Activated naive CD8-positive, alpha-beta T cell treated with anti-CD3 and anti-CD28 coated beads, Interleukin-2, amount 50 U/mL, for 16 hours (primary cell): ENCODE results near the gene RAD21L1.

ENCODE experiments used
- DNase-seq: peaks from one replicate; pipeline ENCODE4 v3.0.0-alpha.2; 2020; ENCODE audit warnings: low read depth, low spot score

RAD21L1 gene

GRCh38 chr20:1272368-1273100 lies 46.7 kb downstream of the RAD21L1 start:
- DNase-seq = no peak

- no peak for DNase-seq
Observed at GRCh38 chr20:1273366-1273765, 47.5 kb downstream of the RAD21L1 start.

GRCh38 chr20:1274485-1275311 lies 48.9 kb downstream of the RAD21L1 start:
- DNase-seq = no peak

DNA sequence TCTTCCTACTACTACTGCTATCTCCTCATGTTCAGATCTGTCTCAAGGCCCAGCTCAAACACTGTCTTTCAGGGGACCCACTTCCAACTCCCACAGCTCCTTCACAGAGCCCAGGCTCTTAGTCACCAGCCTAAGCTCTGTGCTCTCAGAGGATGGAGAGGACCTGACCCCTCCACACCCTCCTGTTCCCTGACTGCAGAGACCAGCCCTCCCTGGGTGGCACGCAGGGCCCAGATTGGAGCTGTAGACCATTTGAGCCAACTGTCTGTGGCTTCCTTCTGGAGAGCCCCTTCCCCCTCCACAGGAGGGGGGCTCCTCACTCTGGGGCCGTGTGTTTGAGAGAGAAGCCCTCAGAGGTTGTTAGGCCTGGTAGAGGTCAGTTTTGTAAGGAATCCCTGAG lies 50.1 kb downstream of the RAD21L1 start:
- DNase-seq = no peak

DNA sequence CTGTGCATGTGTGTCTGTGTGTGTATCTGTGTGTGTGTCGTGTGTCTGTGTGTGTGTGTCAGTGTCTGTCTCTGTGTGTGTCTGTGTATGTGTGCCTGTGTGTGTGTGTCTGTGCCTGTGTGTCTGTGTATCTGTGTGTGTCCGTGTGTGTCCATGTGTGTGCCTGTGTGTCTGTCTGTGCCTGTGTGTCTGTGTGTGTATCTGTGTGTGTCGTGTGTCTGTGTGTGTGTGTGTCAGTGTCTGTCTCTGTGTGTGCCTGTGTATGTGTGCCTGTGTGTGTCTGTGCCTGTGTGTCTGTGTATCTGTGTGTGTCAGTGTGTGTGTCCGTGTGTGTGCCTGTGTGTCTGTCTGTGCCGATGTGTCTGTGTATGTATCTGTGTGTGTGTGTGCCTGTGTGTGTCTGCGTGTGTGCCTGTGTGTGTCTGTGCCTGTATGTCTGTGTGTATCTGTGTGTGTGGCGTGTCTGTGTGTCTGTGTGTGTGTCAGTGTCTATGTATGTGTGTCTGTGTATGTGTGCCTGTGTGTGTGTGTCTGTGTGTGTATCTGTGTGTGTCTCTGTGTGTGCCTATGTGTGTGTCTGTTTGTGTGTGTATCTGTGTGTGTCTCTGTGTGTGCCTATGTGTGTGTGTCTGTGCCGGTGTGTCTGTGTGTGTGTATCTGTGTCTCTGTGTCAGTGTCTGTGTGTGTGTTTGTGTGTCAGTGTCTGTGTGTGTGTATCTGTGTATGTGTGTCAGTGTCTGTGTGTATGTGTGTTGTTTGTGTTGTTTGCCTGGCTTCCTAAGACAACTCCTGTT lies 51.9 kb downstream of the RAD21L1 start:
- DNase-seq = no peak

DNA sequence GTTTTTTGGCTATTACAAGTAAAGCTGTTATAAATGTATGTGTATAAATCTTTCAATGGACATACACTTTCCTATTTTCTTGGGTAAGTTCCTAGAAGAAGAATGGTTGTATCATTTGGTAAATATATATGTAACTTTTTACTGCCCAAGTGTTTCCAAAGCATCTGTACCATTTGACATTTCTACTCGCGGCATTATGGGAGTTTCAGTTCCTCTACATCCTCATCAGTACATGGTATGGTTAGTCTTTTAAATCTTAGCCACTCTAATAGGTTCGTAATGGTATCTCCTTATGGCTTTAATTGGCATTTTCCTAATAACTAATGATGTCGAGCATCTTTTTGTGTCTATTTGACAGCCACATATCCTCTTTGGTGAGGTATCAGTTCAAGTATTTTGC lies 53.1 kb downstream of the RAD21L1 start:
- no peak for DNase-seq

- DNase-seq = no peak
Observed at GRCh38 chr20:1280195-1281102, 54.6 kb downstream of the RAD21L1 start.

DNA sequence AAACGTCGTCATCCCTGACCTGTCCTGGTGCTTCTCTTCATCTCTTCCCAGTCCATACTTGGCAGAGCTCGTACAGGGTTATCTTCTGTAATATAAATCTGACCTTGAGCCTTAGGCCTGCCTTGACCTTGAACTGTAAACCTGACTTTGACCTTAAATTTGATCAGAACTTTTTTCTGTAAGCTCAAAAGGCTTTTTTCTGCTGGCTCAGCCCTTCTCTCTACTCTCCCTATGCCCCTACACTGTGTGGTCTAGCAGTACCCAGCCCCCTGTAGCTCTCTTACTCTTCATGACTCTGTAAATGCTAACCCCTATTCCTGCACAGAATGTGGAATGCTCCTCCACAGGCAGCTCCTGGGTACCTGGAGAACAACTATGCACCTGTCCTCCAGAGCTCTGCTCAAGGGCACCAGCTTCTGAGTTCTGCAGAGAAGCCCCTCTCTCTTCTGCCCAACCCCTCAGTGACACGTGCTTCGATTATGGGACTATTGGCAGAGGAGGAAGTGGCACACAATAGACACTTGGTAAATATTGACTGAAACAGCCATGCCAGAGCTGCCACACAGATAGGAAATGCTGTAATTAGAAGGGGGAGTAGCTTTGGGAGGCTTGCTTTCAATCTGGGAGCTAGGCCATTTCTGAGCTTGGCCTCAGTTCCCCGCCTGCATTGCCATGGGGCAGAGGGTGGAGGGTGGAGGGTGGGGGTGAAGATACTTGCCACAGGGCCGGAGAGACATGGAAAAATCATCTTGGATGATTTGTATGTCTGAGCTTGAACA lies 55.6 kb downstream of the RAD21L1 start:
- no peak for DNase-seq

DNA sequence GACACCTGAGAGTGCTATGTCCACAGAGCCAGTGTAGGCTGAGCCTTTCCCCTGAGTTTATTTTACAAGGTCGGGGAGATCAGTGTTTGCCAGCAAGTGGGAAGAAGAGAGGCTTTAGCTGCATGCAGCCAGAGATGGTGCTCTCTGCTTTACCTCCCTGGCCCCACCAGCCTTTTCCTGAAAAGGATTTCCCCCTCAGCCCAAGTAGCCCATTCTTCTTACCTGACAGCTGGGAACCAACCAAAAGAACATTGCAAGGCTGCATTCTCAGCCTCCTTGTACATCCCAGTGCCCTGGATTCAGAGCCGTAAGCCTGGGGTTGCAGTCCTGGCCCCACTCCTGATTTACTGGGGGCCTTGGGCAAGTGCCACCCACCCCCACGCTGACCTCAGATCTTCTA lies 57.1 kb downstream of the RAD21L1 start:
- DNase-seq = no peak

GRCh38 chr20:1283522-1284510 lies 58.0 kb downstream of the RAD21L1 start:
- no peak for DNase-seq

- DNase-seq = no peak
Observed at GRCh38 chr20:1286267-1287024, 60.6 kb downstream of the RAD21L1 start.

DNA sequence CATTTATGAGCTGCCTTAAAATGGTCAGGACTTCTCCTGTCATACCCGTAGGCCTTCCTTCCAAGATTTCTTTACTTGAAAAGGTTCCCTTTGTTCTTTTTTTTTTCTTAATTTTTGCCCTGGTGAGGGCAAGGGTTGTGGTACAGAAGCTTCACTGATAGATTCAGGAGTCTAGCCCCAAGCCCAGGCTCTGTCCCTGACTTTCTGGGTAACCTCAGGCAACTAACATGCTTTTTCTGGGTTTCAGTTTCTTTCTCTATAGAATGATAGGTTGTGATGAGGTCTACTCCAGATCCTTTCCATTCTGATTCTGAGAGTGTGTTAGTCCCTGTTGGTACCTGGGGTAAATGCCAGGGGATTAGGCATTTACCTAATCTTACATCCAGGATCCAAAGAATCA lies 61.5 kb downstream of the RAD21L1 start:
- no peak for DNase-seq

GRCh38 chr20:1287787-1288569 lies 62.1 kb downstream of the RAD21L1 start:
- DNase-seq = no peak

DNA sequence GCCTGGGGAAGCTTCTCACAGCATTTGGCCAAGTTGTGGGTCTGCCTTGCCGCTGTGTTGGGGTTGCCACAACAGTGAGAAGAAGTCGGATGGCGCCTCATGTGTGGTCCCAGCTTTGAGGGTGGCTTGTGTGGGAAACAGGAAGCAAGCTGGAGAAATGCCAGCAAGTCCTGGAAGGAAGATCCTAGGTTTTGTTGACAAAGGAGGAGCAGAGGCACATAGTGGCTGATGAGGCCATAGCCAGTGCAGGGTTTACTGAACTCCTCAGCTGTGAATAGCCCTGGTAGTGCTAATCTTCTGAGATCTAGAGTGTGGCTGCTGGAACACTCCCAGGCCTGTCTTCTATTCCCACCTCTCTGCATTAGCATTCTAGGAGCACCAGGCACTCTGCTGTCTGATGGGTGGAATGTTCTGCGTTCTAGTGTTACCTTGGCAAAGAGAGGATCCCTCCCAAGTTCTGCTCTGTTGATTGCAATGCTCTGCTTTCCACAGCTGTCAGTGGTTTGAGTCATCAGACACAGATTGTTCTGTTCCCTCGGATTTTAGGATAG lies 65.4 kb downstream of the RAD21L1 start:
- DNase-seq = no peak

DNA sequence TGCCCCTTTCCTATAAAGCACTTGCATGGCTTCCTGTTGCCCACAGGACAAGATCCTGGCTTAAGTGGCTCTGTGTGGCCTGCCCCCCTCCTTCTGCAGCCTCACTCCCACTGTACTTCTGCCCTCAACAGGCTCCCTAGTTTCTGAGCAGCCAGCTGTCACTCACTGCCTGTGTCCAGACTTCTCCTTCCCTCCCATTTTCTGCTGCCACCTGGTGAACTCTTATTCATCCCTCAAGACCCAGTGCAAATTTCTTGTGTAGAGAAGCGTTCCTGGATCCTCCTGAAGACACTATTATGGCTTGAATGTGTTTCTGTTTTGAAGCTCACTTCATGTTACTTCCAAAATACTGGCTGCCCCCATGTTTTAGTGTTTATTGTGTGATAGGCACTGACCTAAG lies 66.8 kb downstream of the RAD21L1 start:
- DNase-seq = no peak

GRCh38 chr20:1293641-1294379 lies 68.0 kb downstream of the RAD21L1 start:
- no peak for DNase-seq

- DNase-seq = no peak
Observed at GRCh38 chr20:1294497-1294896, 68.7 kb downstream of the RAD21L1 start.
